ENCODE results near the gene ZBTB7C. TPM values are rescaled to one million over a fixed set of nuclear protein-coding genes. Genes with fewer than 3 reads are reported as not detected.

ZBTB7C gene
- total and polyA plus RNA-seq, 5 donors from 2014 or later = not detected

DNA sequence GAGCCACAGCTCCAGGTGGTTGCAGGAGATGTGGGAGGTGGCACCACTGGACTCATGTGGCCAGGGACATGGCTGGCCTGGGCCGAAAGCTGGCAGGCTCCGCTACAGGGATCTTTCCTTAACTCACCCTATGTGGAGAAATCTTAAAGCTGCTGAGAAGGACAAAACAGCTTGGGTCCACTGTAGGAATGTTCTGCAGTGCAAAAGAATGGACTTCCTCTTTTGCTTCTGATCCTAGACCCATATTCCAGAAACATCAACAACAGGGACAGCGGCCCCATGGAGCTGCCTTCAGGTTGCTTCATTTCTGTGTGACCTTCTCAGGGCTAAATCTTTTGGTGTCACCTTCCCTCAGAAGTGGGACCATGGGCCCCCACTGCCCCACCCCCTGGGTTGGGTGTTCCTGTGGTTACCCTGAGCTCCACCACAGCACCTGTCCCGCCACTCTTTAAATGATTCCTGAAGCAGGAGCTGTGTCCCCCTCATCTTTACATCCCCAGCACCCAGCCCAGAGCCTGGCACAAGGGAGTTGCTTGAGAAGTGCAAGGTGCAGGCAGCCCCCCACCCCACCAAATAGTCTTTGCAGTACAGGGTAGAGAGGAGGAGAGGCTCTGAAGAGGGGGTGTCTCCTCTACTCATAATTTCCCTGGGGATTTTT lies 205.8 kb downstream of the ZBTB7C start:
- H3K9me3 Mint-ChIP-seq = peaks cover 0 to 4% (median 0%) of the 10 kb centered on the region in 7 donors
- ATAC-seq (ENCODE audit: low read depth in 2 of 2) = no peak
- no peaks in the 10 kb centered on the region for H3K4me1 Mint-ChIP-seq

DNA sequence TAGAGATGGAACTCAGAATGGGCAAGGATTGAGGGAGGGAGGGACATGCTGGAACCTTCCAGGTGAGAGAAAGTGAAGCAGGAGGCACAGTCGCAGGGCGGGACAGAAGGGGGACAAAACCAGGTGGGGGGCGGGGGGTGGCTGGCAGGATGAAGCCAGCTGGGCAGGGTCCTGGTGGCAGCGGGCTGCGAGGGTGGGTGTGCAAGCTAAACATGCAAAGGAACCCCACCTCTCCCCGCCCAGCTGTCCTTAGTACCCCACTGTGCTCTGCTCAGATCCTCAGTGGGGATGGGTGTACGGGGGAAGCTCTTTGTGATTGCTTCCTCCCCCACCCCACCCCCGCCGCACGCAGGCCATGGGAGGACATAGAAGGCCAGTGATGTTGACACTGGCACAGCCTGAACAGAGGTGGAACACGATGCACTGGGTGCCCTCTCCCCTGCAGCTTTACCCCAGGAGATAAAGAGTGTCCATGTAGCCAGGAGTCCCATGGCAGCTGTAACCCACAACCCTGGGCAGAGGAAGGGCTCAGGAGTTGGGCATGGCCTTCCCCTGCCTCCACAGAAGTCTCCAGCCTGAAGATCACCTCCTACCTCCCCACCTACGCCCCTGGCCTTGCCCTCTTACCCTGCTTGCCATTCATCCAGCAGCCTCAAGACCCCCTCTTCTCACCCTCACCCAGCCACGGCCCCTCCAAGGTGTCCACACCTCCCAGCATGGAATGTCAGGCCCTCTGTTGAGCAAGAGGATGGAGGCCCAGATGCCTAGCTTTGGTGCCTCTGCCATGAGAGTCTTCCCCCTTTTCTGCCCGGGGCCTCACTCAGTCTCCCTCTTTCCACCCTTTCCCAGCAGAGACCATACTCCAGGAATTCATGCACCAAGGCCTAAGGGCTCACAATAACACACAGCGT lies 206.6 kb downstream of the ZBTB7C start:
- H3K4me1 ChIP-seq (ENCODE audit: control insufficient read depth, insufficient read depth, low read length, poor library complexity, severe bottlenecking) = no peaks in the 10 kb centered on the region
- peaks cover 12% of the 10 kb centered on the region for H3K27me3 Mint-ChIP-seq
- H3K9me3 Mint-ChIP-seq = peaks cover 0 to 3% (median 0%) of the 10 kb centered on the region in 7 donors
- DNase-seq (no peak), ATAC-seq (ENCODE audit: low read depth in 2 of 2) (no peak)
- H3K36me3 ChIP-seq (ENCODE audit: control insufficient read depth, insufficient read depth, low read length) = no peaks in the 10 kb centered on the region
- H3K36me3 Mint-ChIP-seq = no peaks in the 10 kb centered on the region
- H3K9me3 ChIP-seq (ENCODE audit: control insufficient read depth in 2 of 2, low read length in 2 of 2) = no peaks in the 10 kb centered on the region
- no peak overlapping the region for H3K4me3 Mint-ChIP-seq
- H3K27ac Mint-ChIP-seq = no peak overlapping the region
- H3K4me3 ChIP-seq (ENCODE audit: low read depth, low read length) = no peak overlapping the region
- H3K27me3 ChIP-seq (ENCODE audit: control insufficient read depth, insufficient read depth, low read length) = peaks cover 3% of the 10 kb centered on the region
- H3K27ac ChIP-seq (ENCODE audit: insufficient read depth, low read length, poor library complexity, severe bottlenecking) = no peak overlapping the region
- H3K4me1 Mint-ChIP-seq = no peaks in the 10 kb centered on the region

More for the DNA sequence above, 205.8 kb downstream of the ZBTB7C start:
- Mint-ChIP-seq H3K27me3 (peaks cover 15% of the 10 kb centered on the region), H3K36me3 (no peaks in the 10 kb centered on the region), H3K27ac (no peak overlapping the region), H3K4me3 (no peak overlapping the region)
- no peaks in the 10 kb centered on the region for H3K36me3 ChIP-seq (ENCODE audit: control insufficient read depth, insufficient read depth, low read length)
- no peak overlapping the region for H3K27ac ChIP-seq (ENCODE audit: insufficient read depth, low read length, poor library complexity, severe bottlenecking)
- peaks cover 6% of the 10 kb centered on the region for H3K27me3 ChIP-seq (ENCODE audit: control insufficient read depth, insufficient read depth, low read length)
- no peak overlapping the region for H3K4me3 ChIP-seq (ENCODE audit: low read depth, low read length)
- DNase-seq = no peak
- H3K4me1 ChIP-seq (ENCODE audit: control insufficient read depth, insufficient read depth, low read length, poor library complexity, severe bottlenecking) = no peaks in the 10 kb centered on the region
- no peaks in the 10 kb centered on the region for H3K9me3 ChIP-seq (ENCODE audit: control insufficient read depth in 2 of 2, low read length in 2 of 2)

DNA sequence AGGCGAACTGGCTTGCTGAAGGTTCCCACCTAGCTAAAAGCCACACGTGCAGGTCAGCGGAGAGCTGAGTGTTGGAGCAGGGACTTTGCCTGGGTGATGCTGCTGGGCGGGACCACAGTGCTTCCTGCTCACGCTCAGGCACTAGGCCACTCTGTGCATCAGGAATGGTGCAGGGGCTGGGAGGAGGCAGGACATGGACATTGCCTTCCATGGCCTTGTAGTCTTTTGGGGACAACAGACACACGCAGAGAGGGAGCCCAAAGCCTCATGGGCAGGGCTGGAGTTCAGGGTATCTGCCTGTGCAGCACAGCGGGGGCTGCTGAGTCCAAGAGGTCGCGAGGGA lies 207.2 kb downstream of the ZBTB7C start:
- H3K27me3 Mint-ChIP-seq = peaks cover 17% of the 10 kb centered on the region
- no peak overlapping the region for H3K27ac Mint-ChIP-seq

DNA sequence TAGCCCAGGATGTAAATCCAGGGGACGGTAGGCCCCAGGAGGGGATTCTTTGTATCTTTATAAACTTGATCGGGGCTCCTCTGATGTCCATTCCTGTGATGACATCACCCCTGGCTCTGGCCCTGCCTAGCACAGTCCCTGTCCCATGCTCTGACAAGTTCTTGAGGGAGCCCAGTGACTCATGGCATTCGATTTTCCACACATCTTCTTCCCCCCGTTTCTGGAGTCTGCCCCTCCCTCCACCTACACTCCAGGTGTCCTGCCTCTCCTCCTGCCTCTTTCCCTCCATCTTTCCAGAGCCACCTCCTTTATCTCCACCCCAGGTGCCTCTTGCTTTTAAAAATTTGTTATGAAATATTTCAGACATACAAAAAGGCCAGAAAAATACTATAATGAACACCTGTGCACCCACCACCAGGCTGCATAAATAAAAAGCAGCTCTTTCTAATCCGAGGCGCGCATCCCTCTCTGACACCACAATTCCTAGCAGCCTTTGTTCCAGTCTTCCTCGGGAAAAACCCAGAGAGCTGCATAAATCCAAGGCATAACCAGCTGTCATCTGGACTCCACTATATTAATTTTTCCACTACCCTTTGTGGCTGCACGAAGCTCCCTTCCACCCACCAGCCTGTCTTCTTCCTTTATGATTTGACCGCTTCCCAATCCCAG lies 207.7 kb downstream of the ZBTB7C start:
- peaks cover 17% of the 10 kb centered on the region for H3K27me3 Mint-ChIP-seq

More for the DNA sequence above, 207.2 kb downstream of the ZBTB7C start:
- Histone ChIP-seq H3K27me3 (ENCODE audit: control insufficient read depth, insufficient read depth, low read length) (peaks cover 3% of the 10 kb centered on the region), H3K4me1 (ENCODE audit: control insufficient read depth, insufficient read depth, low read length, poor library complexity, severe bottlenecking) (no peaks in the 10 kb centered on the region), H3K36me3 (ENCODE audit: control insufficient read depth, insufficient read depth, low read length) (no peaks in the 10 kb centered on the region), H3K4me3 (ENCODE audit: low read depth, low read length) (no peak overlapping the region), H3K27ac (ENCODE audit: insufficient read depth, low read length, poor library complexity, severe bottlenecking) (no peak overlapping the region), H3K9me3 (ENCODE audit: control insufficient read depth in 2 of 2, low read length in 2 of 2) (no peaks in the 10 kb centered on the region)
- DNase-seq (no peak), ATAC-seq (ENCODE audit: low read depth in 2 of 2) (no peak)
- H3K4me3 Mint-ChIP-seq = no peak overlapping the region
- no peaks in the 10 kb centered on the region for H3K4me1 Mint-ChIP-seq
- H3K36me3 Mint-ChIP-seq = no peaks in the 10 kb centered on the region
- peaks cover 0 to 2% (median 0%) of the 10 kb centered on the region in 7 donors for H3K9me3 Mint-ChIP-seq

DNA sequence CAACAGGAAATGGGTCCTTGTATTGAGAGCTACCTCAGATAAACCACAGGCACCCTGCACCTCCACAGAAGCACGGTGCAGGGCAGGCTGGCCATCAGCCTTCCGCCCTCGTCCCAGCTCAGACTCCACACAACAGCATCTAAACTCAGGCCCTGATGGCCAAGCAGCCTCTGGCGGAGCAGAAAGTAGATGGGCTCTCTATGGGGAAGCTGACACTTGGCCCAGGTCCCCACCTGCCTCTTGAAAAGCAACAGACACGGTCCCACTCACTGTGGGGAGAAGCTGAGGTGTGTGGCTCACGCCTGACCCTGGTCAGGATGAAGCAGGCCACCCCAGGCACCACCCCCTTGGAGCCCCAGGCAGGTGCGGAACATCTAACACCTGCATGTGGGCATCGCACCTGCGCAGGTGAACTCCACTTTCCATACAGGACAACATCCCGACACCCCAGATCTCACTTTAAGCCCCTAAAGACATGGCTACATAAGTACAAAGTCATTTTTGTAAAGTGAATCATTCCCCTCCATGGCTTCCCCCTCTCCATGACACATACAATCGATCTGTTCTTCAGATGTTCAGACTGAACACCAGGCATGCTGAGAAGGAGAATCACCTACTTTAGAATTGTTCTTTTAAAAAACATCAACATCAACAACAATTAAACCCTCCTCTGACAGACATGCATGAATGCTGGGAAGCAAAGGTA lies 208.4 kb downstream of the ZBTB7C start:
- H3K27ac ChIP-seq (ENCODE audit: insufficient read depth, low read length, poor library complexity, severe bottlenecking) = no peak overlapping the region
- no peaks in the 10 kb centered on the region for H3K4me1 ChIP-seq (ENCODE audit: control insufficient read depth, insufficient read depth, low read length, poor library complexity, severe bottlenecking)
- no peaks in the 10 kb centered on the region for H3K36me3 ChIP-seq (ENCODE audit: control insufficient read depth, insufficient read depth, low read length)
- no peak overlapping the region for H3K4me3 Mint-ChIP-seq
- H3K36me3 Mint-ChIP-seq = no peaks in the 10 kb centered on the region
- H3K4me3 ChIP-seq (ENCODE audit: low read depth, low read length) = no peak overlapping the region
- no peaks in the 10 kb centered on the region for H3K9me3 ChIP-seq (ENCODE audit: control insufficient read depth in 2 of 2, low read length in 2 of 2)
- H3K4me1 Mint-ChIP-seq = no peaks in the 10 kb centered on the region
- ATAC-seq (ENCODE audit: low read depth in 2 of 2) = no peak
- H3K27me3 Mint-ChIP-seq = peaks cover 17% of the 10 kb centered on the region
- peaks cover 0 to 4% (median 2%) of the 10 kb centered on the region in 7 donors for H3K9me3 Mint-ChIP-seq
- H3K27me3 ChIP-seq (ENCODE audit: control insufficient read depth, insufficient read depth, low read length) = peaks cover 3% of the 10 kb centered on the region
- H3K27ac Mint-ChIP-seq = no peak overlapping the region
- DNase-seq = no peak

More for the DNA sequence above, 207.7 kb downstream of the ZBTB7C start:
- Mint-ChIP-seq H3K36me3 (no peaks in the 10 kb centered on the region), H3K9me3 (peaks cover 0 to 3% (median 0%) of the 10 kb centered on the region in 7 donors), H3K4me3 (no peak overlapping the region), H3K4me1 (no peaks in the 10 kb centered on the region), H3K27ac (no peak overlapping the region)
- H3K27me3 ChIP-seq (ENCODE audit: control insufficient read depth, insufficient read depth, low read length) = peaks cover 3% of the 10 kb centered on the region
- ATAC-seq (ENCODE audit: low read depth in 2 of 2) = no peak
- H3K36me3 ChIP-seq (ENCODE audit: control insufficient read depth, insufficient read depth, low read length) = no peaks in the 10 kb centered on the region
- H3K9me3 ChIP-seq (ENCODE audit: control insufficient read depth in 2 of 2, low read length in 2 of 2) = no peaks in the 10 kb centered on the region
- no peak for DNase-seq
- no peak overlapping the region for H3K4me3 ChIP-seq (ENCODE audit: low read depth, low read length)
- no peak overlapping the region for H3K27ac ChIP-seq (ENCODE audit: insufficient read depth, low read length, poor library complexity, severe bottlenecking)
- no peaks in the 10 kb centered on the region for H3K4me1 ChIP-seq (ENCODE audit: control insufficient read depth, insufficient read depth, low read length, poor library complexity, severe bottlenecking)

- Histone ChIP-seq H3K27ac (ENCODE audit: insufficient read depth, low read length, poor library complexity, severe bottlenecking) (no peak overlapping the region), H3K4me1 (ENCODE audit: control insufficient read depth, insufficient read depth, low read length, poor library complexity, severe bottlenecking) (no peaks in the 10 kb centered on the region), H3K4me3 (ENCODE audit: low read depth, low read length) (no peak overlapping the region), H3K36me3 (ENCODE audit: control insufficient read depth, insufficient read depth, low read length) (no peaks in the 10 kb centered on the region), H3K27me3 (ENCODE audit: control insufficient read depth, insufficient read depth, low read length) (peaks cover 3% of the 10 kb centered on the region), H3K9me3 (ENCODE audit: control insufficient read depth in 2 of 2, low read length in 2 of 2) (no peaks in the 10 kb centered on the region)
- ATAC-seq (ENCODE audit: low read depth in 2 of 2) = no peak
- no peak for DNase-seq
- Mint-ChIP-seq H3K27ac (no peak overlapping the region), H3K9me3 (peaks cover 0 to 4% (median 2%) of the 10 kb centered on the region in 7 donors), H3K4me3 (no peak overlapping the region), H3K36me3 (no peaks in the 10 kb centered on the region), H3K4me1 (no peaks in the 10 kb centered on the region), H3K27me3 (peaks cover 17% of the 10 kb centered on the region)
Observed at GRCh38 chr18:48199399-48199798, 209.8 kb downstream of the ZBTB7C start.

- ATAC-seq (ENCODE audit: low read depth in 2 of 2) (no peak), DNase-seq (no peak)
- H3K4me1 Mint-ChIP-seq = no peaks in the 10 kb centered on the region
- no peak overlapping the region for H3K4me3 ChIP-seq (ENCODE audit: low read depth, low read length)
- H3K4me3 Mint-ChIP-seq = no peak overlapping the region
- no peaks in the 10 kb centered on the region for H3K9me3 ChIP-seq (ENCODE audit: control insufficient read depth in 2 of 2, low read length in 2 of 2)
- H3K4me1 ChIP-seq (ENCODE audit: control insufficient read depth, insufficient read depth, low read length, poor library complexity, severe bottlenecking) = no peaks in the 10 kb centered on the region
- peaks cover 3% of the 10 kb centered on the region for H3K27me3 ChIP-seq (ENCODE audit: control insufficient read depth, insufficient read depth, low read length)
- H3K27ac Mint-ChIP-seq = no peak overlapping the region
- H3K9me3 Mint-ChIP-seq = peaks cover 0 to 3% (median 2%) of the 10 kb centered on the region in 7 donors
- H3K36me3 Mint-ChIP-seq = no peaks in the 10 kb centered on the region
- no peaks in the 10 kb centered on the region for H3K36me3 ChIP-seq (ENCODE audit: control insufficient read depth, insufficient read depth, low read length)
- H3K27me3 Mint-ChIP-seq = peaks cover 17% of the 10 kb centered on the region
- no peak overlapping the region for H3K27ac ChIP-seq (ENCODE audit: insufficient read depth, low read length, poor library complexity, severe bottlenecking)
Observed at GRCh38 chr18:48197819-48198218, 211.4 kb downstream of the ZBTB7C start.

Data from CD4-positive, CD25-positive, alpha-beta regulatory T cell (primary cell).